HepG2 (cell line): ENCODE measurements around the gene PNKP. TPM values are rescaled to one million over a fixed set of nuclear protein-coding genes. Genes with fewer than 3 reads are reported as not detected.

Experiments
- ATAC-seq: fragments of 200-7000 bp; cut with Tn5 transposase; 3 replicates; pipeline ENCODE4 v1.9.1; 2020; ENCODE audit warnings: mild to moderate bottlenecking, moderate library complexity
- BruUV-seq: library from RNA; stranded (reverse); fragments of 400-500 nt; replicated peaks from 2 replicates; lab custom pipeline; 2021; lab: Mats Ljungman, UMichigan
- CTCF ChIA-PET: fragments of 300-600 bp; formaldehyde crosslinking; extraction: SDS; loops from one replicate; lab custom pipeline; 2021; ENCODE audit warnings: low total read pairs, inconsistent platforms, low intra/inter-chr PET ratio; lab: Yijun Ruan, JAX
- POLR2A ChIA-PET: fragments of 350-600 bp; sonication (Branson Sonifier 250); formaldehyde crosslinking; loops from one replicate; lab custom pipeline; 2020; ENCODE audit warnings: antibody characterized with exemption, inconsistent platforms; lab: Yijun Ruan, JAX
- DNase-seq: peaks from one replicate; pipeline ENCODE4 v3.0.0-alpha.2; 2015; ENCODE audit warnings: low spot score
- FAIRE-seq: peaks from 3 replicates; lab custom pipeline; 2011; peaks lifted over from hg19 to GRCh38; lab: Jason Lieb, UNC
- H2AFZ ChIP-seq: one replicate; pipeline ENCODE4 v1.6.1; 2011; ENCODE audit warnings: low read length, inconsistent platforms
- H3K27ac ChIP-seq: fragments of 300-600 bp; 3 replicates; pipeline ENCODE4 v1.8.0; 2011; ENCODE audit warnings: mixed run types, mild to moderate bottlenecking, mixed read lengths, low read length, inconsistent platforms; ENCODE audit not compliant: insufficient read depth; ENCODE audit errors: extremely low read length
- H3K27me3 ChIP-seq, 2 experiments: fragments of 200-600 bp in 1 of 2; 2 replicates in 1 of 2; 3 replicates in 1 of 2; pipeline versions ENCODE4 v1.6.0 to v1.8.0; 2011; ENCODE audit warnings: low read length in 2 of 2, mild to moderate bottlenecking in 2 of 2, moderate library complexity in 2 of 2, inconsistent platforms in 1 of 2; ENCODE audit not compliant: insufficient read depth in 2 of 2, control insufficient read depth in 1 of 2
- H3K36me3 ChIP-seq, 2 experiments: fragments of 200-600 bp in 1 of 2; replicated peaks in 1 of 2; 2 replicates in 1 of 2; 3 replicates in 1 of 2; pipeline versions ENCODE4 v1.5.1 to v1.8.0; 2011; ENCODE audit warnings: low read length in 2 of 2, inconsistent platforms in 1 of 2; ENCODE audit not compliant: insufficient read depth in 2 of 2, control insufficient read depth in 1 of 2
- H3K4me1 ChIP-seq: 2 replicates; pipeline ENCODE4 v1.5.1; 2012; ENCODE audit warnings: low read length, inconsistent platforms; ENCODE audit not compliant: insufficient read depth
- H3K4me2 ChIP-seq: 2 replicates; pipeline ENCODE4 v1.6.0; 2011; ENCODE audit warnings: low read depth, low read length, inconsistent platforms
- H3K4me3 ChIP-seq, 3 experiments: fragments of 200-600 bp in 1 of 3; sonication (generic), shearing (Covaris generic) in 1 of 3; replicated peaks in 1 of 3; 2 replicates each; pipeline ENCODE4 v1.5.1; 2011 to 2016; ENCODE audit warnings: low read length in 3 of 3, inconsistent platforms in 2 of 3, low read depth in 2 of 3, mild to moderate bottlenecking in 2 of 3, control low read depth in 1 of 3, mixed read lengths in 1 of 3; ENCODE audit not compliant: insufficient read depth in 1 of 3
- H3K79me2 ChIP-seq: one replicate; pipeline ENCODE4 v1.6.1; 2011; ENCODE audit warnings: low read length, inconsistent platforms; ENCODE audit not compliant: insufficient read depth
- H3K9ac ChIP-seq: 2 replicates; pipeline ENCODE4 v1.6.0; 2011; ENCODE audit warnings: mild to moderate bottlenecking, low read depth, low read length, inconsistent platforms; ENCODE audit not compliant: insufficient read depth
- H3K9me3 ChIP-seq: 2 replicates; pipeline ENCODE4 v1.5.1; 2012; ENCODE audit warnings: mild to moderate bottlenecking, low read length
- H4K20me1 ChIP-seq: 2 replicates; pipeline ENCODE4 v1.6.0; 2011; ENCODE audit warnings: inconsistent platforms, mild to moderate bottlenecking, low read length, moderate library complexity; ENCODE audit not compliant: insufficient read depth
- CHD2 ChIP-seq: IDR thresholded peaks from 2 replicates; pipeline ENCODE4 v1.6.1; 2011; ENCODE audit warnings: low read depth, low read length, improper control_type of control experiment
- MBD4 ChIP-seq: IDR thresholded peaks from 2 replicates; pipeline ENCODE4 v1.6.1; 2012; ENCODE audit warnings: low read length, inconsistent platforms, borderline replicate concordance
- PITX1 ChIP-seq: sonication (generic); formaldehyde crosslinking; IDR thresholded peaks from 2 replicates; pipeline ENCODE4 v1.5.1; 2020; ENCODE audit warnings: mild to moderate bottlenecking, missing genetic modification reagents
- SCMH1 ChIP-seq: sonication (generic); formaldehyde crosslinking; IDR thresholded peaks from 2 replicates; pipeline ENCODE4 v1.9.0; 2021; ENCODE audit warnings: missing genetic modification reagents, mild to moderate bottlenecking, borderline replicate concordance
- TCF12 ChIP-seq, 2 experiments: fragments of 450-650 bp in 1 of 2; sonication (generic) in 1 of 2; formaldehyde crosslinking in 1 of 2; IDR thresholded peaks; 2 replicates each; pipeline versions ENCODE4 v1.6.1 to v1.8.0; 2017 to 2022; ENCODE audit warnings: antibody characterized with exemption in 1 of 2, mild to moderate bottlenecking in 1 of 2, missing genetic modification reagents in 1 of 2, moderate library complexity in 1 of 2
- ZFP36 ChIP-seq: fragments of 150-350 bp; IDR thresholded peaks from 2 replicates; pipeline ENCODE4 v1.6.1; 2018; ENCODE audit warnings: borderline replicate concordance, low read length, low read depth; ENCODE audit not compliant: partially characterized antibody
- ZNF367 ChIP-seq: sonication (generic); formaldehyde crosslinking; IDR thresholded peaks from 2 replicates; pipeline ENCODE4 v1.4.0; 2020; ENCODE audit warnings: missing genetic modification reagents, borderline replicate concordance
- ZSCAN12 ChIP-seq: sonication (generic); formaldehyde crosslinking; IDR thresholded peaks from 2 replicates; pipeline ENCODE4 v1.9.0; 2021; ENCODE audit warnings: mild to moderate bottlenecking, missing genetic modification reagents
- WGBS: methylation state at CpG from one replicate; pipeline ENCODE4 v1.1.6; 2017; ENCODE audit warnings: low lambda C conversion rate; 5-methylcytosine and 5-hydroxymethylcytosine counted together
- in situ Hi-C: cut with HindIII; loops from 2 replicates; pipeline ENCODE4 v1.10.0; 2017; ENCODE audit warnings: low pct_unique_long_range_greater_than_20kb; ENCODE audit not compliant: extremely low pct_ligation_motif_present
- intact Hi-C: fragments of 100-400 bp; cut with micrococcal nuclease; formaldehyde crosslinking; loops from one replicate; pipeline ENCODE4 v1.10.0; 2022; ENCODE audit not compliant: unreplicated experiment
- polyA plus RNA-seq, 8 experiments: library from polyadenylated mRNA; depleted of rRNA in 3 of 8; stranded (reverse) in 7 of 8; unstranded in 1 of 8; fragments of >200 nt; fragmentation: Illumina TruSeq in 4 of 8; extraction: Trizol in 4 of 8; gene quantifications; 2 replicates each; pipeline versions ENCODE4 v1.2.1 to v1.2.3, GENCODE V29; 2011 to 2016; ENCODE audit warnings: low read depth in 4 of 8, missing spikeins in 1 of 8, mixed read lengths in 1 of 8; ENCODE audit not compliant: insufficient read depth in 1 of 8
- total RNA-seq, 5 experiments: library from RNA; depleted of rRNA; stranded (reverse); fragments of >200 nt; fragmentation: Illumina TruSeq; extraction: Trizol; gene quantifications; 2 replicates each; pipeline ENCODE4 v1.2.3, GENCODE V29; 2016; ENCODE audit warnings: low read depth in 1 of 5
- TF ChIP-seq, protein P1 (sequence below): sonication (generic); formaldehyde crosslinking; IDR thresholded peaks from 2 replicates; pipeline ENCODE4 v1.5.0; 2020; ENCODE audit warnings: mild to moderate bottlenecking, missing genetic modification reagents, borderline replicate concordance

The PNKP gene
- total and polyA plus RNA-seq, 2 of the 13 experiments (the other 11 are each of a cell fraction or from before 2014, with no cell fraction given) = 12.7 to 27.1 TPM

GRCh38 chr19:49892716-49893115, 25.3 kb upstream of the PNKP start:
- BruUV-seq = no TSS peak
- Histone ChIP-seq H3K27ac (no peak overlapping the region), H3K9me3 (no peaks in the 10 kb centered on the region), H3K27me3 (peaks cover 9 to 17% of the 10 kb centered on the region in 2 experiments; a peak in 4 of 5 replicates), H3K36me3 (no peaks in the 10 kb centered on the region), H2AFZ (no peak overlapping the region), H3K79me2 (no peaks in the 10 kb centered on the region), H4K20me1 (no peaks in the 10 kb centered on the region), H3K4me3 (no peak overlapping the region), H3K4me2 (no peak overlapping the region), H3K4me1 (peaks cover 15% of the 10 kb centered on the region), H3K9ac (no peak overlapping the region)
- POLR2A ChIA-PET = no interaction called here
- in situ Hi-C loops = no loop called here
- TF ChIP-seq ZFP36 (peak; percentile 22), ZNF367 (no peak)
- ATAC-seq (no peak), DNase-seq (no peak), FAIRE-seq (no peak)
- intact Hi-C loops = no loop called here
- CTCF ChIA-PET = no interaction called here
- WGBS = 54% methylated on average over 1 of the region's 1 CpG

- Histone ChIP-seq H3K79me2 (no peaks in the 10 kb centered on the region), H2AFZ (no peak overlapping the region), H4K20me1 (no peaks in the 10 kb centered on the region), H3K4me1 (0 out of 2 replicates have a peak, but pooled peaks cover 2% of the 10 kb centered on the region), H3K9ac (no peak overlapping the region), H3K4me2 (no peak overlapping the region), H3K4me3 (no peak overlapping the region), H3K27ac (no peak overlapping the region), H3K9me3 (no peaks in the 10 kb centered on the region), H3K36me3 (no peaks in the 10 kb centered on the region), H3K27me3 (peaks cover 9% of the 10 kb centered on the region in 2 experiments; a peak in 4 of 5 replicates)
- ChIA-PET CTCF (no interaction called here), POLR2A (interaction anchor here (0.7 kb wide), 1 partner anchor 37 kb away, joined by 3 read pairs; the partner anchor contains the start of genes ATF5 and NUP62)
- in situ Hi-C loops (no loop called here), intact Hi-C loops (no loop called here)
- DNase-seq (no peak), ATAC-seq (no peak), FAIRE-seq (no peak)
- 74% methylated on average over 11 of the region's 17 CpGs for WGBS
- no TSS peak for BruUV-seq
- no peak for TF ChIP-seq ZSCAN12 (CRISPR knock-in tag)
- no peak for TF ChIP-seq SCMH1
- no peak for TF ChIP-seq PITX1 (CRISPR knock-in tag)
- no peak for TF ChIP-seq TCF12 (IDR thresholded peaks at IDR 0.05)
- TF ChIP-seq TCF12 (CRISPR knock-in tag; IDR thresholded peaks at IDR 0.05) = no peak
- TF ChIP-seq, protein P1, sequence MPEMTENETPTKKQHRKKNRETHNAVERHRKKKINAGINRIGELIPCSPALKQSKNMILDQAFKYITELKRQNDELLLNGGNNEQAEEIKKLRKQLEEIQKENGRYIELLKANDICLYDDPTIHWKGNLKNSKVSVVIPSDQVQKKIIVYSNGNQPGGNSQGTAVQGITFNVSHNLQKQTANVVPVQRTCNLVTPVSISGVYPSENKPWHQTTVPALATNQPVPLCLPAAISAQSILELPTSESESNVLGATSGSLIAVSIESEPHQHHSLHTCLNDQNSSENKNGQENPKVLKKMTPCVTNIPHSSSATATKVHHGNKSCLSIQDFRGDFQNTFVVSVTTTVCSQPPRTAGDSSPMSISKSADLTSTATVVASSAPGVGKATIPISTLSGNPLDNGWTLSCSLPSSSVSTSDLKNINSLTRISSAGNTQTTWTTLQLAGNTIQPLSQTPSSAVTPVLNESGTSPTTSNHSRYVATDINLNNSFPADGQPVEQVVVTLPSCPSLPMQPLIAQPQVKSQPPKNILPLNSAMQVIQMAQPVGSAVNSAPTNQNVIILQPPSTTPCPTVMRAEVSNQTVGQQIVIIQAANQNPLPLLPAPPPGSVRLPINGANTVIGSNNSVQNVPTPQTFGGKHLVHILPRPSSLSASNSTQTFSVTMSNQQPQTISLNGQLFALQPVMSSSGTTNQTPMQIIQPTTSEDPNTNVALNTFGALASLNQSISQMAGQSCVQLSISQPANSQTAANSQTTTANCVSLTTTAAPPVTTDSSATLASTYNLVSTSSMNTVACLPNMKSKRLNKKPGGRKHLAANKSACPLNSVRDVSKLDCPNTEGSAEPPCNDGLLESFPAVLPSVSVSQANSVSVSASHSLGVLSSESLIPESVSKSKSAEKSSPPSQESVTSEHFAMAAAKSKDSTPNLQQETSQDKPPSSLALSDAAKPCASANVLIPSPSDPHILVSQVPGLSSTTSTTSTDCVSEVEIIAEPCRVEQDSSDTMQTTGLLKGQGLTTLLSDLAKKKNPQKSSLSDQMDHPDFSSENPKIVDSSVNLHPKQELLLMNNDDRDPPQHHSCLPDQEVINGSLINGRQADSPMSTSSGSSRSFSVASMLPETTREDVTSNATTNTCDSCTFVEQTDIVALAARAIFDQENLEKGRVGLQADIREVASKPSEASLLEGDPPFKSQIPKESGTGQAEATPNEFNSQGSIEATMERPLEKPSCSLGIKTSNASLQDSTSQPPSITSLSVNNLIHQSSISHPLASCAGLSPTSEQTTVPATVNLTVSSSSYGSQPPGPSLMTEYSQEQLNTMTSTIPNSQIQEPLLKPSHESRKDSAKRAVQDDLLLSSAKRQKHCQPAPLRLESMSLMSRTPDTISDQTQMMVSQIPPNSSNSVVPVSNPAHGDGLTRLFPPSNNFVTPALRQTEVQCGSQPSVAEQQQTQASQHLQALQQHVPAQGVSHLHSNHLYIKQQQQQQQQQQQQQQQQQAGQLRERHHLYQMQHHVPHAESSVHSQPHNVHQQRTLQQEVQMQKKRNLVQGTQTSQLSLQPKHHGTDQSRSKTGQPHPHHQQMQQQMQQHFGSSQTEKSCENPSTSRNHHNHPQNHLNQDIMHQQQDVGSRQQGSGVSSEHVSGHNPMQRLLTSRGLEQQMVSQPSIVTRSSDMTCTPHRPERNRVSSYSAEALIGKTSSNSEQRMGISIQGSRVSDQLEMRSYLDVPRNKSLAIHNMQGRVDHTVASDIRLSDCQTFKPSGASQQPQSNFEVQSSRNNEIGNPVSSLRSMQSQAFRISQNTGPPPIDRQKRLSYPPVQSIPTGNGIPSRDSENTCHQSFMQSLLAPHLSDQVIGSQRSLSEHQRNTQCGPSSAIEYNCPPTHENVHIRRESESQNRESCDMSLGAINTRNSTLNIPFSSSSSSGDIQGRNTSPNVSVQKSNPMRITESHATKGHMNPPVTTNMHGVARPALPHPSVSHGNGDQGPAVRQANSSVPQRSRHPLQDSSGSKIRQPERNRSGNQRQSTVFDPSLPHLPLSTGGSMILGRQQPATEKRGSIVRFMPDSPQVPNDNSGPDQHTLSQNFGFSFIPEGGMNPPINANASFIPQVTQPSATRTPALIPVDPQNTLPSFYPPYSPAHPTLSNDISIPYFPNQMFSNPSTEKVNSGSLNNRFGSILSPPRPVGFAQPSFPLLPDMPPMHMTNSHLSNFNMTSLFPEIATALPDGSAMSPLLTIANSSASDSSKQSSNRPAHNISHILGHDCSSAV (CRISPR knock-in tag) = no peak
- TF ChIP-seq CHD2 = no peak
- TF ChIP-seq MBD4 = no peak
Observed at GRCh38 chr19:49891393-49891792, 24.0 kb upstream of the PNKP start.
